HG02884 (cell line): ENCODE results near the gene STARD5.

Experiments used
- ATAC-seq: cut with Tn5 transposase; IDR thresholded peaks from one replicate; pipeline ENCODE4 v1.9.1; 2021; ENCODE audit warnings: mild to moderate bottlenecking, moderate library complexity; ENCODE audit not compliant: unreplicated experiment

STARD5 gene

DNA sequence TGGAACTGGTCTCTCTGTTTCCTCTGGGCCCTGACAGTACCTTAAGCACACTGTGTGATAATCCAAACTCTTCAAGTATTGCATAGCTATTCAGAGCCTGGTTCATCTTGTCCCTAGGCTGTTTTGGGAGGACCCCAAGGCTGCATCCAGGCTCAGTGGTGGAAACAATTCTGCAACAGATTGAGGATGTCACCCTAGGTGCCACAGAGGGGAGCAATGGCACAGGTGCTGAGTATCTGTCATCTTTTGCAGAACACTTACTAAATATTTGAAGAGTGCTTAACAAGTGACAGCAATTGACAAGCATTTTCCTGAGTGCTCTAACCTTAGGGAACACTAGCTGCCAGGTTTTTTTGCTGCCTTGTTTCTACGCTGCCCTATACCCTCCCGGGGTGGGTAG lies 27.8 kb downstream of the STARD5 start:
- ATAC-seq: no peak

DNA sequence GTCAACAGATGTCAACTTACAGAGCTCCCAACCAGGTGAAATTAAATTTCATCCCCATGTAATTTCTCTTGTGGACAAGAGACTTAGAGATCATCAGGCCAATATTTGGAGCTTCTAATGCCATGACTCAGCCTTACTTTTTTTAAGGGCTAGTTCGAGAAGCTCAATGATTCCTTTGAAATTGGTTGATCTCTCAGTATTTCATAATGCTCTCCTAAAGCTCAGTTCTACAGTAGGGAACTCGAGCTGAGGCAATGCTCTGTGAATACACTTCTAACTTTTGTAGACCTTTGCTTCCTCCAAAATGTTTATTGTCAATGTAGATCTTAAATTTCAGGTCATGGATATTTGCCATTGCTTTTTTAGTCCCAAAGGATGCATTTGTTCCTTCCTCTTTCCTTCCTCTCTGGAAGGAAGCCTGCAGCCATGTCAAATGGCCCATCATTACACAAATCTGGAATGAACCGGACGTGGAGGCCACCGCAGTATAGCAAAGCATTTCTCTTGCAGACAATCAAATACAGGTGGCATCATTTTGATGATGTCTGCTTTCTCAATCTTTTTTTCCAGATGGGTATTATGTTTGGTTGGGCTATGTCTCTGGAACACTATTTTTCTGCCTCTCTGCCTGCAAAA lies 28.3 kb downstream of the STARD5 start:
- no peak for ATAC-seq

DNA sequence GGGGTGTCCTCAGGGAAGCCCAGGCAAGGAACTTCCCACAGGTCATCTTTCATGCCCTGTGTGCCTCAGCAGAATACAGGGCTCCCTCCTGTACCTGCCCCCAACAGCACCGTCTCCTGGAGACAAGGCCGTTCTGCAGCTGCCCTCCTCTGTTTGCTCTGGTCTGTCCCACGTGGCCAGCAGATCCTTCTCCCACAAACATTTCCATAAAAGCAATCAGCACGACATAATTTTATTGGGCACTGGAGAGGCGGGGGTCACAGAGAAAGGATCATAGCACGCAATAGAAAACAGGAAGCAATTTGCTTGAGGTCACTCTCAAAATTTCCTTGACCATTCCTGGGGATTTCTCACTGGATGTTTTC lies 29.4 kb downstream of the STARD5 start:
- no peak for ATAC-seq

DNA sequence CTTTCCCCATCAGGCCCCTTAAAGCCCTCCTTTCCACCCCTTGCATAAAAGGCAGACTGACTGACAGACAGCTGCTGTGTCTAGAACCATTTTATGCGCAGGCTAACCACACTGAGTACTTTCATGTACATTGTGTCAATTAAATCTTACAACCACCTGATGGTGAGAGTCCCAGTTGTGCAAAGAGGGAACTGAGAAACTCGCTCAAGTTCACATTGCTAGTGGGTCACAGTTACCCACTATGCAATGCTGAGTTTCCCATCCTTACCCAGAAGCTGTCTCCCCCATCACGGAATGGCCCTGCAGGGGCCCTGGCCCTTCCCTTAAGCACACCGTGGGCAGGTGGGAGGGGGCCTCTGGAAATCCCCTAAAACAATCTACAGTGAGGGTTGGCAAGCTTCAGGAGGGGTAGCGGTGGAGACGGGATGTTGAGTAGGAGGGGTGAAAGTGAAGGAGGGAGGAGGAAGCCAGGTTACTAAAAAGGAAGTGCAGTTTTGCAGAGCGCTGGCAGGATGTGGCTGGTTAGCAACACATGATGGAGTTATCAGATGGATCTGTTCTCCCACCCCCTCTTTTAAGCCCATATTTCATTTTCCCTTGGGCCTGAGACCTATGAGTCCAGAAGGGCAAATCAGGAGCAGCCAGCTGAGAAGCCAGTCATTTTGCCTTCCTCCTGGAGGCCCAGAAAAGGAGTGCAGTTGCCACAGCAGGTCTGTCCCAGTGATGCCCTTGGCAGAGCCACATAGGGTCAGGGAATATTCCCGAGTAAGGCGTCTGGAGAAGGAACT lies 30.0 kb downstream of the STARD5 start:
- peak; percentile 52 for ATAC-seq

DNA sequence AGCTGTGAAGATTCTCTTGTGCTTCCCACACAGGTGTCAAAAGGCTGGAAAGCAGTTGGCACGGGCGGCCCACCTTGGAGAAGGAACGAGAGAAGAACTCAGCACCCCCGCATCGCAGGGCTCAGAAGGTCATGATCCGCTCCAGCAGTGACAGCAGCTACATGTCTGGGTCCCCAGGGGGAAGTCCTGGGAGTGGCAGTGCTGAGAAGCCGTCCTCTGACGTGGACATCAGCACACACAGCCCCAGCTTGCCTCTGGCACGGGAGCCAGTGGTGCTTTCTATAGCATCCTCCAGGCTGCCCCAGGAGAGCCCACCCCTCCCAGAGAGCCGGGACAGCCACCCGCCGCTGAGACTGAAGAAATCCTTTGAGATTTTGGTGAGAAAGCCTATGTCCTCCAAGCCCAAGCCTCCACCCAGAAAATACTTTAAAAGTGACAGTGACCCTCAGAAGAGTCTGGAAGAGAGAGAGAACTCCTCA lies 31.4 kb downstream of the STARD5 start:
- ATAC-seq: peak; percentile 26

DNA sequence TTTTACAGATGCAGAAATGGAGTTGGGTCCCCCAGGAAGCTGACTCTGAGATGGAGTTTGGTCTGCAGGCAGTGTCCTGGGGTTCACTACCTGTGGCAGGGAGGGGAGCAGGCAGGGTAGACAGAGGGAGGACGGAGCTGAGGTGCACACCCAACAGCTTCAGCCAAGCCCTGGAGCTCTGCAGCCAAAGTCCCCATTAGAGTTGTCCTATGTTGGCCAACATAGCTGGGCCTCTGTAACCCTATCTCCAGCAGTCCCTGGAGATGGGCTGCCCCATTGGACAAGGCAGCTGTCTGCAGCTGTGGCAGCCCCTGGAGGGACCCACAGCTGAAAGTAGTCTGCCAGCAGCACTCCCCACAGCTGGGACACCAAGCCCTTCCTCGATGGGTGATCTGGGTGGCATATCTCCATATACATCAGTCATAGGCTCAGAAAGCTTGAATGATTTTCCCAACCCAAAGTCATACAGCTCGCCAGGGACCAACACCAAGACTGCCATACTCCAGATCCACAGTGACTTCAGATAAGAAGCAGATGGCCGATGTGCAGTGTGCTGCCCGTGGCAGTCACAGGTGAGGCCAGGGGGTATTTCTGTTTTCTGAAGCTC lies 31.9 kb downstream of the STARD5 start:
- ATAC-seq: no peak

DNA sequence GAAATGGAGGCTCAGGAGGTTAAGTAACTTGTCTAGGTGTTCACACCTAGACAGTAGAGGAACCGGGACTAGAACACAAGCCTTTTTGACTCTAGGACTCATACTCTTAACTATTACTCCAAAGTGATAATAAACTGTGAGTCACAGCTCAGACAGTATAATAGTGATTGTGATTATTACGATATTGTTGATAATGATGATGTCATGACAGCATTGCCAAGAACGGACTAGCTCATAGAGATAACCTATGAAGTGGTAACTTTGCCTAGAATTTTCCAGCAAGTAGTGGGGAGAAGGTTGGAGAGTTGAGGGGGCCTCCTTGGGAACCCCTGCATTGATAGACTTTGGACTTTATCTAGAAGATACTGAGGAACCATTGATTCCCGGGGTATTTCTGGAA lies 34.0 kb downstream of the STARD5 start:
- no peak for ATAC-seq

DNA sequence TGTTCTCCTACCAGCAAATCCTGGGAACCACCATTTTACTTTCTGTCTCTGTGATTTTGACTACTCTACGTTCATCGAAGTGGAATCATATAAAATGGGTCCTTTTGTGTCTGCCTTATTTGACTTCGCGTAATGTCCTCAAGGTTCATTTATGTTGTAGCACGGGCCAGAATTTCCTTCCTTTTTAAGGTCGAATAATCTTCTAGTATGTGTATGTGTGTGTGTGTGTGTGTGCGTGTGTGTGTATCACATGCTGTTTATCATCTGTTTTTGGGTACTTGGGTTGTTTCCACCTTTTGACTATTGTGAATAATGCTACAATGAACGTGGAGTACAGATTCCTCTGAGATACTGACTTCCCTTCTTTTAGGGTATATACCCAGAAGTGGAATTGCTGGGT lies 35.3 kb downstream of the STARD5 start:
- ATAC-seq: no peak

DNA sequence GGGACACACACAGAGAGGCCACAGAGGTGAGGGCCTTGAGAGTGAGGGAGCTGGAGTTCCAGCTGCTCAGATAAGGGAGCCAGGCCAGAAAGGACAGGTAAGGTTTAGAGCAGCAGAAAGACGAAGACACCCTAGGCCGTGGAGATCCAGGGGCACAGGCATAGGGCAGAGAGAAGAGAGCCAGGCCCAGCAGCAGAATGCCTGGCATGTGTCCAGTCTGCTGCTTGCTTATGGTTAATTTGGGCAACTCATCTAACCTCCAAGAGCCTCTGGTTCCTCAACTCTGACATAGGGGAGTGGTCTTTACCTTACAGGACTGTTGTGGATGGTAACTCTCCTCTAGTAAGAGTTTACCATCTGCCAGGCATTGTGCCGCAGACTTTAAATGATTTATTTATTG lies 35.9 kb downstream of the STARD5 start:
- ATAC-seq: no peak

DNA sequence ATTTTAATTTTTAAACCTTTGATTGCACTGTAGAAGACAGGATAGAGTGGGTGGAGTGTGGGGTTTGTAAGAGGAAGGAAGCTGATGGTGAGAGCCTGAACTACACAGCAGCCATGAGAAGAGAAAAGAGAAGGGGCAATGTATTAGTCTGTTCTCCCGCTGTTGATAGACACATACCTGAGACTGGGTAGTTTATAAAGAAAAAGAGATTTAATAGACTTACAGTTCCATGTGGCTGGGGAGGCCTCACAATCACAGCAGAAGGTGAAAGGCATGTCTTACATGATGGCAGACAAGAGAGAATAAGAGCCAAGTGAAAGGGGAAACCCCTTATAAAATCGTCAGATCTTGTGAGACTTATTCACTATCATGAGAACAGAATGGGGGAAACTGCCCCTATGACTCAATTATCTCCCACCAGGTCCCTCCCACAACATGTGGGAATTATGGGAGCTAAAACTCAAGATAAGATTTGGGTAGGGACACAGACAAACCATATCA lies 37.3 kb downstream of the STARD5 start:
- ATAC-seq: peak; percentile 59

DNA sequence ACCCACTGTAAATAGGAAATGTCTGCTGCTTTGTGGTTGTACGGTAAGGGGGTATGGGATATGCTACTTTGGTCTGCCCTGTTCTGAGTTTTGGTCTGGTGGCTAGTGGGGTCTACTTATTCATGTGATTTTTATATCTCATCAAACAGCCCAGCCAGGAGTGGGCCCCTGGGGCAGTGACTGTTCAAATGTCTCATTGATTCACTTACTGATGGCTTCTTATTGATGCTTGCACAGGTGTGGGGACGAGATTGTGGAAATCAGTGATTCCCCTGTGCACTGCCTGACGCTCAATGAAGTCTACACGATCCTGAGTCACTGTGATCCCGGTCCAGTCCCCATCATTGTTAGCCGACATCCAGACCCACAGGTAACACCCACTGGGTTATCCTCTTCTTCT lies 38.5 kb downstream of the STARD5 start:
- no peak for ATAC-seq

DNA sequence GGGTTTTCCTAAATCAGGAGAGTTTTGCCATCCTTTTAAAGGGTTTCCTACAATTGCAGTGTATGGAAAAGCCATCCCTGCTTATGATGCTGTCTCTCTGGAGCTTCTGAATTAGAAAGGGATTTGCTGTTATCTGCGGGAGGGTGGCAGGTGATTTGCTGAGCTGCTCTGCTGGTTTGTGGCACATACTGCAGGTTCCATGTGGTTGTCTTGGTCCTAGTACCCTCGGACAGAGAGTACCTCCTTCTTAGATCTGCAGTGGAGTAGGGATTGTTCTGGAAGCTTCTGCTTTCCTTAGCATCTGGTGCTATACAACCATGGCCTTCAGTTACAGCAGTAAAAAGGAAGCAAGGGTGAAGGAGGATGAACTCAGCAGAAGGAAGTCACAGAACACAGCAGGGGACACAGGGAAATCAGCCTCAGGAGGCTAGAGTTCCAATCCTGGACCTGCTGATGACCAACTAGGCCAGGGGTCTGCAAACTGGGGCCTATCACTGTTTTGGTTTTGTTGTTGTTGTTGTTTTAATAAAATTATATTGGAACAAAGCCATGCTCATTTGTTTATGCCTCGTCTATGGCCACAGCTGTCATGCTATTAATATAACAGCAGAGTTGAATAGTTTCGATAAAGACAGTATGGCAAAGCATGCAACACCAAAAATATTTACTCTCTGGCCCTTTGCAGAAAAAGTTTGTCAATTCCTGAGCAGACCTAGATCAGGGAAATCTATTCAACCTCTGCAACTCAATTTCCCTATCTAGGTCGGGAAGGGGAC lies 39.5 kb downstream of the STARD5 start:
- peak; percentile 44 for ATAC-seq

DNA sequence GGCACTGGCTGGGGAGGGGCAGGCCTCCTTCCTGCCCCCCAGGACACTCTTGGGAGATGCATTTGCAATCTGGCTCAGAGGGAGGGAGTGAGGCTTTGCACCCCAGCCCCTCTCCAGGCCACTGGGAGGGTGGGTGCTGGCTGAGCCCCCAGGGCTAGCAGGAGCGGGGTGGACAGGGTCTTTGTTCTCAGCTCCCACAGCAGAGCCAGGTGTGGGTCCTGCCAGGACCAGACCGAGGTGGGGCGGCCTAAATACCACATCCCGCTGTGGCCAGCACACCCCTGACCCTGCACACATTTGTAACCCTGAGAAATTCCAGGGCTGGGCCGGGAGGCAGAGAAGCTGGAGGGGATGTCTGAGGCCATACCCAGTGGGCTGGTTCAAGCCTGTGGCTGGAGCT lies 41.0 kb downstream of the STARD5 start:
- no peak for ATAC-seq

DNA sequence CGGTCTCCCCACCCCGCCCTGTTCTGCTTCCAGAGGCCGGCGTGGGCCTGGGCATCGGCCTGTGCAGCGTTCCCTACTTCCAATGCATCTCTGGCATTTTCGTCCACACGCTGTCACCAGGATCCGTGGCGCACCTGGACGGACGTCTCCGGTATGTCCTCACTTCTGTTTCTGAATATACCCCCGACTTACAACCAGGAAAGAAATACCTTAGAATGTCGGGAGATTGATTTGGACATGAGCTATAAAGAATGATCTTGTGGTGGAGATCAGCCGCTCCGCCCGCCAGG lies 41.4 kb downstream of the STARD5 start:
- no peak for ATAC-seq

DNA sequence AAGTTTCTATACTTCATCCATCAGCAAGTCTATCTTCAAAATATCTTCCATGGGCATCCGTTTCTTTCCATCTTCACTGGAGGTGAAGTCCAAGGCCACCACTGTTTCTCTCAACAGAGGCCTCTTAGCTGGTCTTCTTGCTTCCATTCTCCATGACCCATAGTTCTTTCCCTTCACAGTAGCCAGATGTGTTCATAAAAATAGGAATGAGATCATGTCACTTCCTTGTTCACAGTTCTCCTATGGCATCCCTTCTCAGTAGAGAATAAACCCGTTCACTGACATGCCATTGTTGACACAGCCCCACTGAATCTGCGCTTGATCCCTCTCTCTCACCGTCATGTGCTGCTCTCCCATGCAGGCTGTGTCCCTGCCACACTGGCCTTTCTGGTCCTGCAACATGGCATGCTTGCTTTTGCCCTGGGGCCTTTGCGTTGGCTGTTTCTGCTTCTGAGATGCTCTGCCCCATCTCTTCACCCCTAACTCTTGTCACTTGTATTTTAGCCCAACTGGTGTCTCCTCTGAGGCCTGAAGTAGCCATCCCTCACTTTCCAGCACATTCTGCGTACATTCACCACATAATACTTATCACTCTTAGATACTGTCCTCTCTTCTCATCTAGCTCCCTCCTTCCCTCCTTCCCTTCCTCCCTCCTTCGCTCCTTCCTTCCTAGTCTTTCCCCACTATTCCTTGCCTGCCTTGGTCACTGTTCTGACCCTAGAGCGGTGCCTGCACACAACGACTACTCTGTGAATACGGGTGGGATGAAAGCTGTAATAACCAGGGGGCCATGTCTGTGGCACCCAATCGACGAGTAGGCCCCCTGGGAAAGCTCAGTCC lies 42.0 kb downstream of the STARD5 start:
- ATAC-seq: no peak

DNA sequence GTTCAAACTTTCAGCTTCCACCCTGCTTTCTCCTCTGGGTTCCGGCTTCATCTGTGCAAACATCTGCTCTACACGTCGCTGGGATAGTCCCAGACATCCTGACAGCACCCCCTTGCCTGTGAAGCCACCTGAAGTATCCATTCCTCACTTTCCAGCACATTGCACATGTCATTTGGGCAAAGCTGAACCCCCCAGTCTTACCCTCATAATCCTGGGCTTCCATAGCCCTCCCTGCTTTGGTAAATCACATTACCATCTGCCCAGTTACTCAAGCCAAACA lies 42.5 kb downstream of the STARD5 start:
- no peak for ATAC-seq

DNA sequence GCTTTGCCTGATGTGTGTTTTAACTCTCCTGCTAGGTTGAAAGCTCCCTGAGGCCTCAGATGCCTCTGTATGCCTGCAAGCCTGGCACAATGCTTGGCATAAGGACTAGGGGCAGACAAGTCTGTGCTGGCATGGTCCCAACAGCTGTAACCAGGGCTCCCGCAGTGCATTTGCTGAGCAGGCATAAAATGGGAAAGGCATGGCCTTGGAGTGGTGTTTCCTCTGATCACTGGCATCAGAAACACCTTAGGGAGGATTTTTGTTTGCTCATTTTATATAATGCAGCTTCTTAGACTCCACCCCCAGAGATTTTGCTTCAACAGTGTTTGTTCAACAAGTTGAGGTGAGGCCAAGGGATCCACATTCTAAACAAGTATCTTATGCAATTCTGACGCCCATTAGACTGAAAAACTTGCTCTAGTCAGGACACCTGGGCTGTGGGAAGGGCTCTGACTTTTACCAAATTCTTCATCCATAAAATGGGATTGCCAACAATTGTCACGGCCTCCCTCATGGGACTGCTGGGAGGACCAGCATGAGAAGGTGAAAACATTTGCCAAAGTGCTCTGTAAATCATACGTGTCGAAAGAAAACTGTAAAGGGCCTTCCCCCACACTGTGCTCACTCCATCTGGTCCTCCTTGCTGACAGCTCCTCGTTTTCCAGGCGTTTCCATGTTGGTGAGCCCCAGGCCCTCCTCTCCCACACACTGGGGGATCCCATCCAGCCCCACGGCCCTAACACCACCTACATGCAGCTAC lies 43.1 kb downstream of the STARD5 start:
- ATAC-seq: no peak

DNA sequence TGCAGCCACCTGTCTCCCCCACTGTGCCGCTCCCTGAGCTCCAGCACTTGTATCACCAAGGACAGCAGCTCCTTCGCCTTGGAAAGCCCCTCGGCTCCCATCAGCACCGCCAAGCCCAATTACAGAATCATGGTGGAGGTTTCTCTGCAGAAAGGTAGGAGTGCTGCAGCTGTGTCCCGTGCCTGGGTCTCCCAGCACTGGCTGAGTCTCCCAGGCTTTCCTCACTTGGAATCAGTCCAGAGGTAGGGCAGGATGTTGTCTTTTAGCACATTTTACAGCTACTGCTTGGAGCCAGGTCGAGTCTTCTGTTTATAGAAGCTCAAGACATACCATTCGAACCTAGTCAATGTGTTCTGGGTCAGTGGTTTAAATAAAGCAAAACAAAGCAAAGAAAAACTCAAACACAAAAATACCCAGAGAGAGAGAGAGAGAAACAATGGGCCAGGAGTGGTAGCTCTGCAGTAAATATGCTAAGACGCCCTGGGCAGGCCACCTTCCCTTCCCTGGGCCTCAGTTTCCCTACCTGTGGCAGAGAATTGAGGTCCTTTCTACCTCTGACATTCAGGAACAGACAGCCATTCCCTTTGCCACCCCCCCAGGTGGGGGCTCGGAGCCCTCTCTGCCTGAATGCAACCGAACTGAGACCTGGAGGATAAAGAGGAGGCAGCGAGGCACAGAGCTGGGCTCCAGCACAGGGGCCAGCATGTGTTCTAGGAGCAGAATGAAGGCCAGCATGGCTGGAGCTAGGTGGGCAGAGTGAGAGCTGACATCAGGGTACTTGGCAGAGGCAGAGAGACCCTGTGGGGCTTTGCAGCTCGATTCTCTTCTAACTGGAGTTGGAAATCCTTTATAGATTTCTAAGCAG lies 44.1 kb downstream of the STARD5 start:
- ATAC-seq: no peak
